GM23338 (cell line): ENCODE results near the gene BIN1. TPM values are rescaled to one million over a fixed set of nuclear protein-coding genes. Genes with fewer than 3 reads are reported as not detected.

ENCODE experiments used
- ATAC-seq: fragments of 200-7000 bp; cut with Tn5 transposase; 3 replicates; pipeline ENCODE4 v1.9.1; 2020
- DNase-seq: peaks from one replicate; pipeline ENCODE4 v3.0.0-alpha.2; 2015; ENCODE audit warnings: low spot score
- H2AFZ ChIP-seq: fragments of 200-600 bp; sonication (generic); 2 replicates; pipeline ENCODE4 v1.8.0; 2016; ENCODE audit warnings: antibody characterized with exemption, mild to moderate bottlenecking, moderate library complexity
- H3F3A ChIP-seq: fragments of 200-600 bp; sonication (generic); replicated peaks from 2 replicates; pipeline ENCODE4 v1.8.0; 2017; ENCODE audit warnings: antibody characterized with exemption, mixed run types, low read depth
- H3K27ac ChIP-seq: fragments of 200-600 bp; sonication (generic); 2 replicates; pipeline ENCODE4 v1.6.1; 2016; ENCODE audit warnings: low read depth
- H3K27me3 ChIP-seq: fragments of 200-600 bp; sonication (generic); 2 replicates; pipeline ENCODE4 v1.8.0; 2016; ENCODE audit warnings: mild to moderate bottlenecking, mixed run types, moderate library complexity; ENCODE audit not compliant: insufficient read depth
- H3K36me3 ChIP-seq: fragments of 200-600 bp; sonication (generic); 2 replicates; pipeline ENCODE4 v1.8.0; 2016; ENCODE audit warnings: mild to moderate bottlenecking; ENCODE audit not compliant: insufficient read depth
- H3K4me1 ChIP-seq: fragments of 200-600 bp; sonication (generic); 2 replicates; pipeline ENCODE4 v1.8.0; 2016; ENCODE audit warnings: mild to moderate bottlenecking, moderate library complexity; ENCODE audit not compliant: insufficient read depth
- H3K4me2 ChIP-seq: fragments of 200-600 bp; sonication (generic); 2 replicates; pipeline ENCODE4 v1.7.1; 2017; ENCODE audit warnings: mixed run types
- H3K4me3 ChIP-seq: fragments of 200-600 bp; sonication (generic); 2 replicates; pipeline ENCODE4 v1.6.1; 2016; ENCODE audit warnings: mixed run types
- H3K79me2 ChIP-seq: fragments of 200-600 bp; sonication (generic); replicated peaks from 2 replicates; pipeline ENCODE4 v1.8.0; 2017; ENCODE audit warnings: mild to moderate bottlenecking; ENCODE audit not compliant: insufficient read depth
- H3K9me2 ChIP-seq: fragments of 200-600 bp; sonication (generic); 2 replicates; pipeline ENCODE4 v1.8.0; 2017; ENCODE audit not compliant: insufficient read depth
- H4K20me1 ChIP-seq: fragments of 200-600 bp; sonication (generic); replicated peaks from 2 replicates; pipeline ENCODE4 v1.8.0; 2017; ENCODE audit warnings: mild to moderate bottlenecking; ENCODE audit not compliant: insufficient read depth
- H3K27ac Mint-ChIP-seq: 2 replicates; pipeline ENCODE4 v1.8.0; 2020; ENCODE audit warnings: inconsistent platforms, mild to moderate bottlenecking, moderate library complexity, mixed read lengths
- H3K27me3 Mint-ChIP-seq: 3 replicates; pipeline ENCODE4 v1.8.0; 2022; ENCODE audit warnings: low read depth, mild to moderate bottlenecking, moderate library complexity, mixed read lengths, inconsistent platforms; ENCODE audit not compliant: insufficient read depth, poor library complexity
- H3K36me3 Mint-ChIP-seq: 3 replicates; pipeline ENCODE4 v1.8.0; 2021; ENCODE audit warnings: low read depth, mild to moderate bottlenecking, inconsistent platforms, moderate library complexity, mixed read lengths
- H3K4me1 Mint-ChIP-seq: 3 replicates; pipeline ENCODE4 v1.8.0; 2020; ENCODE audit warnings: mild to moderate bottlenecking, inconsistent platforms, mixed read lengths
- H3K4me3 Mint-ChIP-seq: 3 replicates; pipeline ENCODE4 v1.8.0; 2021; ENCODE audit warnings: moderate library complexity, mild to moderate bottlenecking, inconsistent platforms, mixed read lengths
- H3K9me3 Mint-ChIP-seq: 3 replicates; pipeline ENCODE4 v1.8.0; 2020; ENCODE audit warnings: moderate library complexity, mild to moderate bottlenecking, inconsistent platforms, mixed read lengths
- REST ChIP-seq: IDR thresholded peaks from one replicate; pipeline ENCODE4 v1.6.1; 2018; ENCODE audit warnings: antibody characterized with exemption; ENCODE audit not compliant: unreplicated experiment
- STAT1 ChIP-seq: IDR thresholded peaks from one replicate; pipeline ENCODE4 v1.6.1; 2016; ENCODE audit warnings: antibody characterized with exemption; ENCODE audit not compliant: unreplicated experiment
- ZNF331 ChIP-seq: fragments of 250-450 bp; sonication (Bioruptor Pico); IDR thresholded peaks from 2 replicates; pipeline ENCODE4 v1.5.0; 2020; ENCODE audit warnings: low read depth, mild to moderate bottlenecking, moderate library complexity
- ZNF462 ChIP-seq: fragments of 250-450 bp; sonication (Bioruptor Pico); IDR thresholded peaks from 2 replicates; pipeline ENCODE4 v1.5.0; 2020; ENCODE audit warnings: mild to moderate bottlenecking, moderate library complexity
- polyA plus RNA-seq: library from polyadenylated mRNA; unstranded; fragments of >200 nt; fragmentation: Nextera tagmentation; extraction: Ambion mirVana; gene quantifications from 2 replicates; pipeline ENCODE4 v1.2.1, GENCODE V29; 2016
- total RNA-seq: library from RNA; depleted of rRNA; stranded (reverse); fragments of >200 nt; shearing (Covaris generic); gene quantifications from 2 replicates; pipeline ENCODE4 v1.2.3, GENCODE V29; 2014

Gene BIN1
- total and polyA plus RNA-seq, 2 experiments from 2014 or later, result 30.1 to 56.4 TPM

- TF ChIP-seq STAT1 (no peak), ZNF462 (CRISPR knock-in tag) (no peak), REST (no peak), ZNF331 (no peak)
- Histone ChIP-seq H3K36me3 (no peaks in the 10 kb centered on the region), H2AFZ (no peak overlapping the region), H3F3A (no peaks in the 10 kb centered on the region), H4K20me1 (no peaks in the 10 kb centered on the region), H3K4me3 (no peak overlapping the region), H3K4me1 (0 out of 2 replicates have a peak, but pooled peaks cover 3% of the 10 kb centered on the region), H3K9me2 (no peaks in the 10 kb centered on the region), H3K27me3 (no peaks in the 10 kb centered on the region), H3K4me2 (no peak overlapping the region), H3K79me2 (no peaks in the 10 kb centered on the region), H3K27ac (no peak overlapping the region)
- H3K36me3 Mint-ChIP-seq, result peaks cover 5% of the 10 kb centered on the region; the same call in 1 of the 3 replicates
- H3K4me1 Mint-ChIP-seq, result peaks cover 4% of the 10 kb centered on the region; the same call in 1 of the 3 replicates
- H3K4me3 Mint-ChIP-seq, result no peak overlapping the region
- no peaks in the 10 kb centered on the region; the same call in 2 of the 3 replicates for H3K9me3 Mint-ChIP-seq
- peaks cover 14% of the 10 kb centered on the region for H3K27me3 Mint-ChIP-seq
- no peak for ATAC-seq
- DNase-seq, result no peak
- peak overlapping the region; percentile 48; the same call in 1 of the 2 replicates for H3K27ac Mint-ChIP-seq
These were observed 54.7 kb downstream of the BIN1 start for GRCh38 chr2:127052057-127052770.
